Neural cell (in vitro differentiated cells): ENCODE data around the gene RNF148. TPM values are rescaled to one million over a fixed set of nuclear protein-coding genes. Genes with fewer than 3 reads are reported as not detected.

Experiments
- H2AFZ ChIP-seq: fragments of 200-600, 300-800 bp; sonication (generic), shearing (Covaris generic); 2 replicates; pipeline ENCODE4 v1.6.0; 2014; ENCODE audit warnings: low read depth, mild to moderate bottlenecking, antibody characterized with exemption, low read length, moderate library complexity
- H3F3A ChIP-seq: fragments of 200-600 bp; shearing (Covaris generic); 2 replicates; pipeline ENCODE4 v1.6.1; 2016; ENCODE audit warnings: mild to moderate bottlenecking, moderate library complexity, mixed read lengths, antibody characterized with exemption, low read length; ENCODE audit not compliant: insufficient read depth, poor library complexity, severe bottlenecking
- H3K27ac ChIP-seq: fragments of 200-600, 300-800 bp; sonication (generic), shearing (Covaris generic); 2 replicates; pipeline ENCODE4 v1.5.1; 2014; ENCODE audit warnings: mild to moderate bottlenecking, low read length, moderate library complexity
- H3K27me3 ChIP-seq: fragments of 300-800, 200-600 bp; sonication (generic), shearing (Covaris generic); 2 replicates; pipeline ENCODE4 v1.6.0; 2014; ENCODE audit warnings: mild to moderate bottlenecking, low read depth, low read length, moderate library complexity; ENCODE audit not compliant: insufficient read depth
- H3K36me3 ChIP-seq: fragments of 300-800, 200-600 bp; sonication (generic), shearing (Covaris generic); 2 replicates; pipeline ENCODE4 v1.5.1; 2014; ENCODE audit warnings: mild to moderate bottlenecking, antibody characterized with exemption, low read length, moderate library complexity; ENCODE audit not compliant: insufficient read depth
- H3K4me2 ChIP-seq: fragments of 300-800, 200-600 bp; sonication (generic), shearing (Covaris generic); 2 replicates; pipeline ENCODE4 v1.6.0; 2014; ENCODE audit warnings: mild to moderate bottlenecking, low read length
- H3K4me3 ChIP-seq: fragments of 300-800, 200-600 bp; sonication (generic), shearing (Covaris generic); 2 replicates; pipeline ENCODE4 v1.5.1; 2014; ENCODE audit warnings: mild to moderate bottlenecking, low read length, moderate library complexity
- H3K79me2 ChIP-seq: fragments of 200-600 bp; shearing (Covaris generic); replicated peaks from 2 replicates; pipeline ENCODE4 v1.6.0; 2014; ENCODE audit warnings: mild to moderate bottlenecking, low read length, moderate library complexity; ENCODE audit not compliant: insufficient read depth
- H3K9ac ChIP-seq: fragments of 300-800, 200-600 bp; sonication (generic), shearing (Covaris generic); 2 replicates; pipeline ENCODE4 v1.6.1; 2016; ENCODE audit warnings: mild to moderate bottlenecking, low read length, mixed read lengths
- H3K9me2 ChIP-seq: fragments of 200-600 bp; shearing (Covaris generic); 2 replicates; pipeline ENCODE4 v1.6.1; 2016; ENCODE audit warnings: mild to moderate bottlenecking, low read length, mixed read lengths; ENCODE audit not compliant: insufficient read depth
- H3K9me3 ChIP-seq: fragments of 200-600, 300-800 bp; sonication (generic), shearing (Covaris generic); 2 replicates; pipeline ENCODE4 v1.6.1; 2016; ENCODE audit warnings: mild to moderate bottlenecking, mixed run types, low read length, moderate library complexity, mixed read lengths
- H4K20me1 ChIP-seq: fragments of 200-600 bp; shearing (Covaris generic); 2 replicates; pipeline ENCODE4 v1.6.1; 2016; ENCODE audit warnings: mild to moderate bottlenecking, mixed run types; ENCODE audit not compliant: insufficient read depth
- CTCF ChIP-seq: fragments of 450-650 bp; IDR thresholded peaks from 2 replicates; pipeline ENCODE4 v1.5.1; 2014; ENCODE audit warnings: antibody characterized with exemption, mild to moderate bottlenecking, moderate library complexity; ENCODE audit not compliant: poor library complexity, severe bottlenecking
- EP300 ChIP-seq: fragments of 450-650 bp; conservative IDR thresholded peaks from 2 replicates; pipeline ENCODE4 v1.6.1; 2014; ENCODE audit warnings: antibody characterized with exemption, mild to moderate bottlenecking, moderate library complexity; ENCODE audit not compliant: poor library complexity, severe bottlenecking
- EZH2 ChIP-seq: fragments of 200-600, 300-800 bp; shearing (Covaris generic), sonication (generic); IDR thresholded peaks from 2 replicates; pipeline ENCODE4 v1.6.1; 2014; ENCODE audit warnings: antibody characterized with exemption, low read length, borderline replicate concordance, mild to moderate bottlenecking; ENCODE audit not compliant: insufficient read depth, poor library complexity, severe bottlenecking
- MXI1 ChIP-seq: fragments of 450-650 bp; conservative IDR thresholded peaks from 2 replicates; pipeline ENCODE4 v1.6.1; 2014; ENCODE audit warnings: antibody characterized with exemption, mild to moderate bottlenecking; ENCODE audit not compliant: poor library complexity, severe bottlenecking
- POLR2AphosphoS5 ChIP-seq: IDR thresholded peaks from 2 replicates; pipeline ENCODE4 v1.6.1; 2012
- RAD21 ChIP-seq: fragments of 450-650 bp; conservative IDR thresholded peaks from 2 replicates; pipeline ENCODE4 v1.6.1; 2014; ENCODE audit warnings: antibody characterized with exemption, mild to moderate bottlenecking, moderate library complexity
- REST ChIP-seq: IDR thresholded peaks from 2 replicates; pipeline ENCODE4 v1.6.1; 2012; ENCODE audit warnings: borderline replicate concordance
- SMC3 ChIP-seq: fragments of 450-650 bp; conservative IDR thresholded peaks from 2 replicates; pipeline ENCODE4 v1.6.1; 2014; ENCODE audit warnings: antibody characterized with exemption, mild to moderate bottlenecking, moderate library complexity; ENCODE audit not compliant: poor library complexity
- TAF1 ChIP-seq: IDR thresholded peaks from 2 replicates; pipeline ENCODE4 v1.6.1; 2012; ENCODE audit warnings: low read depth
- polyA plus RNA-seq: library from polyadenylated mRNA; depleted of rRNA; stranded (reverse); fragments of >200 nt; gene quantifications from 2 replicates; pipeline ENCODE4 v1.2.3, GENCODE V29; 2014

RNF148 gene
- polyA plus RNA-seq, 1 donor from 2014 or later = 0.25 TPM

- Histone ChIP-seq H4K20me1 (no peaks in the 10 kb centered on the region), H3K4me2 (no peak overlapping the region), H2AFZ (no peak overlapping the region), H3K27me3 (no peaks in the 10 kb centered on the region), H3K36me3 (no peaks in the 10 kb centered on the region), H3K9me3 (no peaks in the 10 kb centered on the region), H3K9ac (no peak overlapping the region), H3K79me2 (no peaks in the 10 kb centered on the region), H3K27ac (no peak overlapping the region), H3K9me2 (no peaks in the 10 kb centered on the region), H3K4me3 (no peak overlapping the region), H3F3A (no peaks in the 10 kb centered on the region)
- TF ChIP-seq EP300 (no peak), RAD21 (no peak), MXI1 (no peak), SMC3 (no peak), TAF1 (no peak), EZH2 (no peak), CTCF (no peak), POLR2AphosphoS5 (no peak), REST (no peak)
Measured at GRCh38 chr7:122743211-122743610, 40.5 kb upstream of the RNF148 start.

- Histone ChIP-seq H3K27ac (no peak overlapping the region), H2AFZ (no peak overlapping the region), H3K9me2 (no peaks in the 10 kb centered on the region), H4K20me1 (no peaks in the 10 kb centered on the region), H3K79me2 (no peaks in the 10 kb centered on the region), H3F3A (no peaks in the 10 kb centered on the region), H3K9ac (no peak overlapping the region), H3K4me2 (no peak overlapping the region), H3K4me3 (no peak overlapping the region), H3K9me3 (no peaks in the 10 kb centered on the region), H3K27me3 (no peaks in the 10 kb centered on the region), H3K36me3 (no peaks in the 10 kb centered on the region)
- TF ChIP-seq MXI1 = no peak
- TF ChIP-seq REST = no peak
- no peak for TF ChIP-seq RAD21
- no peak for TF ChIP-seq SMC3
- TF ChIP-seq POLR2AphosphoS5 = no peak
- TF ChIP-seq EP300 = no peak
- TF ChIP-seq EZH2 = no peak
- TF ChIP-seq CTCF = no peak
Measured at GRCh38 chr7:122738947-122739346, 36.2 kb upstream of the RNF148 start.
